ENCODE data around the gene CRIP1.
A peak's percentile ranks its signal among the peaks of the same experiment; 100 is the strongest.

CRIP1 gene

GRCh38 chr14:105471297-105471821 is 15.3 kb upstream of the CRIP1 start:
- no peak for DNase-seq

GRCh38 chr14:105471823-105472485 is 14.7 kb upstream of the CRIP1 start:
- DNase-seq: no peak

DNA sequence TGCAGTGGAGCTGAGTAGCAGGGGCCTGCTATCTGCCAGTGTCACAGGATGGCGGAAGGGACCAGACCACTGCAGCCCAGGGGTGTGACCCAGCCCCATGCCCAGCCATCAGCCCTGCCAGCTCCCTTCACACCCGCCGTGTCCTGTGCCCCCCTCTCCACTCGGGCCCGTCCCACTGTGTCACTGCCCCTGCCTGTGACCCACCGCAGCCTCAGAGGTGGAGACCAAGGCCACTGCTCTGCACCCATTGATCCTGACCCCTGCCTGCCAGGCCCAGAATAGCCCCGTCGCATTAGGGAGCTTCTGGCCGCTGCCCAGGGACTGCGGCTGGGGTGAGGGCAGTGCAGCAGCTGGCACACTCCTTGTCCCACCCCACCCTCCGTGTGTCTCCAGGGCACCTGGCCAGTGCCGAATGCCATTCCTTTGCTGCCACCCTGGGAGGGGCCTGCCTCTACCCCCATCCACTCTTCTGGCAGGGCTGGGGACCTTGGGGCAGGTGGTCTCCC is 14.1 kb upstream of the CRIP1 start:
- DNase-seq: no peak

DNA sequence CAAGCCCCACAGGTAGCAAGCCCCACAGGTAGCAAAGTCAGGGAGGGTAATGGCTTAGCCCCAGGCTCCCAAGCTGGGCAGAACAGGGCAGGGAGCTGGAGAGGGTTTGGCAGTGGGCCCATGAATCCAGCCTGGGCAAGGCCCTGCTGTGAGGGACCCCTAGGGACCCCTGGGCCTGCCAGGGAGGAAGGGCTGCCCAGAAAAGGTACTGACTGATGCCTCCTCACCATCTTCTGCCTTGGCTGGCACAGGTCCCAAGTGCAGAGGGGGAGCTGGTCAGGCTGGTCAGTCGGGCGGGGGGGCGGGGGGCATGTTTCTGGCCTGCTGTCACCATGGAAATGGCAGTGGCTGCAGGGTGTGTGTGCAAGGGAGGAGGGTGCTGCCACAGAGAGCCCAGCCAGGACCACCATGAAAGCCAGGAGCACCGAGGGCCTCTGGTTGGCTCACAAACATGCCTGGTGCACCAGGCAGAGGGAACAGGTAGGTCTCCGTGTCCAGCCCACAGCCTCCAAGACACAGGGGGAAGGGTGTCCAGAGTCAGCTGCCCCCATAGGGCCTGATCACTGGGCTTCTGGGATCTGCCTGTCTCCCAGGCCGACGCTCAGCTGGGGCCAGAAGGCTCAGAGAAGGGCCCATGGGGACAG is 13.5 kb upstream of the CRIP1 start:
- DNase-seq: no peak

GRCh38 chr14:105473677-105474482 is 12.8 kb upstream of the CRIP1 start:
- DNase-seq: peak; percentile 74

GRCh38 chr14:105474483-105475268 is 12.0 kb upstream of the CRIP1 start, which contains the start of gene CRIP2:
TSS of gene CRIP2 (plus strand) at chr14:105474821. CDS start at chr14:105474863, 42 bp downstream.
- no peak for DNase-seq

GRCh38 chr14:105475269-105476096 is 11.2 kb upstream of the CRIP1 start:
- no peak for DNase-seq

GRCh38 chr14:105476097-105476830 is 10.4 kb upstream of the CRIP1 start:
- DNase-seq: no peak

- no peak for DNase-seq
Measured at GRCh38 chr14:105476831-105477659, 9.6 kb upstream of the CRIP1 start.

GRCh38 chr14:105477660-105478397 is 8.9 kb upstream of the CRIP1 start:
- peak; percentile 66 for DNase-seq

- DNase-seq: peak; percentile 50
Measured at GRCh38 chr14:105478398-105479251, 8.1 kb upstream of the CRIP1 start.

DNA sequence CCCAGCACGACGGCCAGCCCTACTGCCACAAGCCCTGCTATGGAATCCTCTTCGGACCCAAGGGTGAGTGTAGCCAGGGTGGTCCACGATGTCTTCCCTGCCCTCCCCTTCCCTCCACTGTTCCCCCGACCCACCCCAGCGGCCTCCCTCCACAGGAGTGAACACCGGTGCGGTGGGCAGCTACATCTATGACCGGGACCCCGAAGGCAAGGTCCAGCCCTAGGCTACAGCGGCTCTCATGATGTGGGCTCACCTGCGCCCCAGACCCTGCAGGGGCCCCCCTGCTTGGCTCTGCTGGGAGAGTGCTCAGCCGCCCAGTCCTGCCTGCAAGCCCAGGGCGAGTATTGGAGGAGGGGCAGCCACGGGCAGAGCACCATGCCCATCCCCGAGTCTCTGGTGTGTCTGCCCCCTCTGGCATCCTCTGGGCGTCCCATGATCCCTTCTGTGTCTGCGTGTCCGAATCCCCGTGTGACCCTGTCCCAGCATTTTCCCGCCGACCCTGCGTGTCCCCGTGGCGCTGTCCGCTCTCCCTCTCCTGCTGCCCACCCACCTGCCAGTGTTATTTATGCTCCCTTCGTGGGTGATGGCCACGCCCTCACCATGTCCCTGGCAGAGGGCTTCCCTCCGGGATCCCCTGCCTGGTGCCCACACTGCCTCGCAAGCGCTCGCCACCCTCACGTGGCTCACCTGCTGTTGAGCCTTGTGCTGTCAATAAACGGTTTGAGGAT is 7.1 kb upstream of the CRIP1 start:
- DNase-seq: no peak

DNA sequence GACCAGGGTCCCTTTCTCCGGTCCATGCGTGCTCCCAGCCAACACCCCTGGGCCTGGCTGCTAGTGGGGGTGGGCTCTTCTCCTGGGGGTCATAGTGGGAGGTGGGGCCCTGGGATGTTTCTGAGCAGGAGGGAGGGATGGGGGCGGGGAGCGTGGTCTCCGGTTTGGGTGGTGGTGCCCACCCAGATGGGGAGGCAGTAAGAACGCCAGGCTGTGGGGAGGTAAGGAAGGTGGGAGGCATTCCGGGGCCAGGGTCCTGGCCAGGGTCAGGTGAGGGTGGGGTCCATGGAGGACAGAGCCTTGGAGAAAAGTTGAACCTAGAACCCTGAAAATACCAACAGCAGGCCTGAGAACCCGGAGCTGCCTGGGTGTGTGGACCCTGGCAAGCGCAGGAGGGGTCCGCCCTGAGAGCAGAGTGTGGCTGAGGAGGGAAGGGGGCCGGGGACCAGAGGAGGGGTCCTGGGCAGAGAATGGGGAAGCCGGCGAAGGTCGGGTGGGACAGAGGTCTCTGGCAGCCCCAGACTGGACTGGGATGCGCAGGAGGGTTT is 6.4 kb upstream of the CRIP1 start:
- DNase-seq: no peak

- DNase-seq: peak; percentile 87
Measured at GRCh38 chr14:105480807-105481801, 5.6 kb upstream of the CRIP1 start.

DNA sequence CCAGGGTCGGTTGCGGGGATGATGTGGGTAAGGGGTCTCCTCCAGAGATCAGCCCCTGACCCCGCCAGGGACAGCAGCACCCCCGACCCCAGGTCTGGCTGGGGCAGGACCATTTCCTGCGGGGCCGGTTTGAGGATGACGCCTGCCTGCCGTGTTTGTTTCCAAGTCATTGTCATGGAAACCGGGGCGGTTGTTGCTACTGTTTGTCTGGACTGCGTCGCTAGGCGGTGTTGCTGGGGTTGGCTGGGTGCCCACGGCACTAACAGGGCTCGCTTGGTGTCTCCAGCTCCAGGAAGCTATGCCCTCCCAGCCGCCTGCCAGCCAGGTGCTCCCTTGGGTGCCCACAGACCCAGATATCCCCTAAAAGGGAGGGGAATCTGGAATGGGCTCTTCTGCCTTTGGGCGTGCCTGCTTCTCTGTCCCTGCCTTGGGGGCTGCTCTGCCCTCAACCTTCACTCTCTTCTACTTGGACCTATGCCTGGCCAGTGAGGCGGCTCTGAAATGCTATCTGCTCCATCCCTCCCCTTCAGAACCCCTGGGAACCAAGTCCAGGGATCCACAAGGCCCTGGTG is 4.7 kb upstream of the CRIP1 start:
- peak; percentile 96 for DNase-seq

All from effector CD4-positive, alpha-beta T cell (primary cell).